CD4-positive, alpha-beta memory T cell (primary cell): ENCODE results near the gene VPS13D. TPM values are rescaled to one million over a fixed set of nuclear protein-coding genes. Genes with fewer than 3 reads are reported as not detected.
A peak's percentile ranks its signal among the peaks of the same experiment; 100 is the strongest.

Source experiments
- CTCF ChIA-PET: fragments of 350-600 bp; sonication (Branson Sonifier 250); formaldehyde crosslinking; loops from one replicate; lab custom pipeline; 2021; ENCODE audit warnings: inconsistent platforms; ENCODE audit not compliant: partially characterized antibody; lab: Charles Lee
- POLR2A ChIA-PET: fragments of 350-600 bp; sonication (Branson Sonifier 250); formaldehyde crosslinking; loops from one replicate; lab custom pipeline; 2021; ENCODE audit not compliant: partially characterized antibody; lab: Charles Lee
- DNase-seq, 5 donors: peaks; one replicate each; pipeline versions ENCODE4 v3.0.0 to v3.0.0-alpha.2; 2020 to 2022; ENCODE audit warnings: mixed read lengths in 1 of 5
- H3K27ac ChIP-seq: one replicate; pipeline ENCODE4 v1.7.0; 2013; ENCODE audit warnings: low read depth, low read length
- H3K27me3 ChIP-seq: 2 replicates; pipeline ENCODE4 v1.7.0; 2013; ENCODE audit warnings: mild to moderate bottlenecking, low read length, moderate library complexity; ENCODE audit not compliant: insufficient read depth
- H3K36me3 ChIP-seq: 2 replicates; pipeline ENCODE4 v1.7.0; 2013; ENCODE audit warnings: mild to moderate bottlenecking, low read length, moderate library complexity; ENCODE audit not compliant: insufficient read depth
- H3K4me1 ChIP-seq: 2 replicates; pipeline ENCODE4 v1.7.0; 2013; ENCODE audit warnings: mild to moderate bottlenecking, low read length, moderate library complexity; ENCODE audit not compliant: insufficient read depth
- H3K4me3 ChIP-seq, 2 donors: one replicate each; pipeline ENCODE4 v1.7.0; 2013; ENCODE audit warnings: low read length in 2 of 2, mild to moderate bottlenecking in 1 of 2
- H3K9me3 ChIP-seq, 2 donors: one replicate each; pipeline ENCODE4 v1.7.0; 2013; ENCODE audit warnings: low read length in 2 of 2, control low read depth in 1 of 2; ENCODE audit not compliant: control insufficient read depth in 1 of 2
- H3K27ac Mint-ChIP-seq, 7 donors: one replicate each; pipeline ENCODE4 v1.8.0; 2020 to 2021; ENCODE audit warnings: mixed read lengths in 7 of 7, mild to moderate bottlenecking in 6 of 7, inconsistent platforms in 3 of 7, moderate library complexity in 3 of 7
- H3K27me3 Mint-ChIP-seq, 2 donors: one replicate each; pipeline ENCODE4 v1.8.0; 2020 to 2021; ENCODE audit warnings: mixed read lengths in 2 of 2
- H3K36me3 Mint-ChIP-seq, 2 donors: one replicate each; pipeline ENCODE4 v1.8.0; 2020 to 2021; ENCODE audit warnings: mixed read lengths in 2 of 2, inconsistent platforms in 1 of 2, mild to moderate bottlenecking in 1 of 2
- H3K4me1 Mint-ChIP-seq, 4 donors: one replicate each; pipeline ENCODE4 v1.8.0; 2020 to 2021; ENCODE audit warnings: mixed read lengths in 4 of 4, mild to moderate bottlenecking in 1 of 4
- H3K4me3 Mint-ChIP-seq, 8 donors: one replicate each; pipeline ENCODE4 v1.8.0; 2020 to 2021; ENCODE audit warnings: mixed read lengths in 8 of 8, mild to moderate bottlenecking in 7 of 8, moderate library complexity in 6 of 8, inconsistent platforms in 3 of 8
- H3K9me3 Mint-ChIP-seq, 8 donors: one replicate each; pipeline ENCODE4 v1.8.0; 2020 to 2021; ENCODE audit warnings: mixed read lengths in 8 of 8, mild to moderate bottlenecking in 5 of 8, inconsistent platforms in 3 of 8, moderate library complexity in 1 of 8
- intact Hi-C: fragments of 100-400 bp; cut with micrococcal nuclease; formaldehyde crosslinking; loops from one replicate; pipeline ENCODE4 v1.15.1; 2023
- polyA plus RNA-seq, 2 donors: library from polyadenylated mRNA; unstranded; fragments of 300-500 nt; fragmentation: Illumina TruSeq; gene quantifications; one replicate each; pipeline ENCODE4 v1.2.3, GENCODE V29; 2021
- total RNA-seq, 2 experiments: library from RNA; stranded (reverse); gene quantifications; one replicate each; pipeline ENCODE4 v1.2.3, GENCODE V29; 2021

Gene VPS13D
- total and polyA plus RNA-seq, 4 experiments from 2014 or later, result 10.2 to 96.3 (median 52.5) TPM

DNA sequence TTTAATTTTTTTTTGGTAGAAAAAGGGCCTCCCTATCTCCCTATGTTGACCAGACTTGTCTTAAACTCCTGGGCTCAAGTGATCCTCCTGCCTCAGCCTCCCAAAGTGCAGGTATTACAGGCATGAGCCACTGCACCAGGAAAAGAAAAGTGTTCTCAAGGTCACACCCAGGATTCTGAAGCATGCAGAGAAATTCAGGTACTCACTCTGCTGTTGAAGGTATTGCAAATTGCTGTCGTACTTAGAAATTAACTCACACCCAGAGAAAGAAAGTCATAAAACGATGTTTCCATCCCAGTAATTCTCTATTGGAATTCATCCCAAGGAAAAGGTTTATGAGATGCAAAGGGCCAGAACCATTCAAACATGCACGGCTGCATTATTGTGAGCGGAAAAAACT is 314.5 kb downstream of the VPS13D start:
- no peak overlapping the region for H3K27ac Mint-ChIP-seq
- POLR2A ChIA-PET, result no interaction called here

DNA sequence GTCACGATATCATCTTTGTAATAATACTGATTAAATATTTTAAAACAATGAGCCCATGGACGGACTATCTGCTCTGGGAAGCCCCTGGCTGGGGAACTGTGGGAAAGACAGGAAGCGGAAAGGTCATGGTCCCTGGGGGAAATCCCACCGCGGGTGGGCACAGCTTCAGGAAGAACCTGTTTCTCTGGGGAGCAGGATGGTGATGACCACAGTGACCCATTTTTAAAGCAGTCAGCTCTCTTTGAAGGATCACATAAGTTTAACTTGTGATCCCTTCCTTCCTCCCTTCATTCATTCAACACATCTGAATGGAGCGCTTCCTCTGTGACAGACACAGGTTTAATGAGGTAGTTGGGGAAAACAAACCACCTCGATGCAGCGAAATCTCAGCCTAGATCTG is 315.2 kb downstream of the VPS13D start:
- Mint-ChIP-seq H3K4me3 (no peak overlapping the region), H3K9me3 (peaks cover 0 to 1% (median 0%) of the 10 kb centered on the region in 8 donors), H3K27me3 (peaks cover 0 to 3% of the 10 kb centered on the region in 2 donors), H3K36me3 (no peaks in the 10 kb centered on the region), H3K4me1 (no peaks in the 10 kb centered on the region), H3K27ac (no peak overlapping the region)
- no peaks in the 10 kb centered on the region for H3K36me3 ChIP-seq
- POLR2A ChIA-PET, result no interaction called here
- H3K4me3 ChIP-seq, result no peak overlapping the region
- DNase-seq, result no peak
- intact Hi-C loops, result no loop called here
- H3K27me3 ChIP-seq, result no peaks in the 10 kb centered on the region
- CTCF ChIA-PET, result no interaction called here
- no peaks in the 10 kb centered on the region for H3K4me1 ChIP-seq
- no peak overlapping the region for H3K27ac ChIP-seq
- no peaks in the 10 kb centered on the region for H3K9me3 ChIP-seq

More for the DNA sequence above, 314.5 kb downstream of the VPS13D start:
- no peak for DNase-seq
- H3K4me3 ChIP-seq, result no peak overlapping the region
- H3K4me3 Mint-ChIP-seq, result no peak overlapping the region
- H3K4me1 ChIP-seq, result no peaks in the 10 kb centered on the region
- no peaks in the 10 kb centered on the region for H3K27me3 ChIP-seq
- H3K9me3 ChIP-seq, result no peaks in the 10 kb centered on the region
- no peak overlapping the region for H3K27ac ChIP-seq
- CTCF ChIA-PET, result no interaction called here
- no peaks in the 10 kb centered on the region for H3K36me3 Mint-ChIP-seq
- H3K4me1 Mint-ChIP-seq, result no peaks in the 10 kb centered on the region
- peaks cover 0 to 1% (median 0%) of the 10 kb centered on the region in 8 donors for H3K9me3 Mint-ChIP-seq
- peaks cover 0 to 3% of the 10 kb centered on the region in 2 donors for H3K27me3 Mint-ChIP-seq
- intact Hi-C loops, result no loop called here
- H3K36me3 ChIP-seq, result no peaks in the 10 kb centered on the region

DNA sequence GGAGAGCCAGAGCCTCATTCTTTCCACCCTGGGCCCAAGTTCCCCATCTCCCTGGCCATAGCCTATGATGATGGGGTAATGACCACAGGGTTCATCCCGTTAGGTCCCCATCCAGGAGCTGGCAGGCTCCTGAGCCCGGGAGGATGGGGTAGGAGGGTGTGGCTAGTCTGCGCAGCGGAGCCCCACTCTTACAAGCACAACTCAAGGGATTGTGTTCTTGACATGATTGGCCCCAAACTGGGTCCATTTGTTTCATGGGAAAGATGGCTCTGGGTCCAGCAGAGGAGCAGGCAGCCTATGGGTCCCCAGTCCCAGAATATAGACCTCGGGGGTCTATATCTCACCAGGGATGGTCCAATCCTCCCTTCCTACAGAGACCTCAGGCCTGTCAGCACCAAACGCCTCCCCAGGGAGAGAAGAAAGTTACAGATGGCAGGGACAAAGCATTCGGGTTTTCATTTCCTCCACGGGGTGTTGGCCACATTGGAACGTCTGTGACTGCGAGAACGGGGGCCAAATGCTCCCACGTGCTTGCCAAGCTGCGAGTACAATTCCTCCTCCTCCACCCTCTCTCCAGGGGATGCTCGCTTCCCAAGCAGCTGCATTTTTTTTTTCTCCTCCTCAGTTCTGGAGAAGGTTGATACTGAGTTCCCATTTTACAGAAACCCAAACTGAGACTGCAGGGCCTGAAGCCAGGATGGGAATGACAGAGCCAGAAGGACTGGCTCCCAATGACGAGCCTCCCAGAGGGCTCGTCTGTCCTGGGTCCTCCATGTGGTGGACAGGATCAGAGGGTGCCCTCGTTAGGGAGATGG is 317.1 kb downstream of the VPS13D start:
- Histone ChIP-seq H3K4me1 (no peaks in the 10 kb centered on the region), H3K4me3 (no peak overlapping the region), H3K27me3 (no peaks in the 10 kb centered on the region), H3K9me3 (no peaks in the 10 kb centered on the region), H3K27ac (no peak overlapping the region), H3K36me3 (no peaks in the 10 kb centered on the region)
- POLR2A ChIA-PET, result no interaction called here
- DNase-seq, result no peak
- Mint-ChIP-seq H3K27me3 (peaks cover 0 to 3% of the 10 kb centered on the region in 2 donors), H3K9me3 (peaks cover 0 to 1% (median 0%) of the 10 kb centered on the region in 8 donors), H3K27ac (peak overlapping the region in 1 of 7 donors; percentile 19), H3K36me3 (no peaks in the 10 kb centered on the region), H3K4me3 (no peak overlapping the region), H3K4me1 (no peaks in the 10 kb centered on the region)
- CTCF ChIA-PET, result no interaction called here
- intact Hi-C loops, result no loop called here

- no peaks in the 10 kb centered on the region for H3K4me1 ChIP-seq
- H3K4me3 Mint-ChIP-seq, result peak overlapping the region in 1 of 8 donors; percentile 12
- H3K4me3 ChIP-seq, result no peak overlapping the region
- intact Hi-C loops, result no loop called here
- H3K27ac ChIP-seq, result no peak overlapping the region
- peak overlapping the region in 2 of 7 donors; percentile 13 to 37 for H3K27ac Mint-ChIP-seq
- H3K9me3 Mint-ChIP-seq, result peaks cover 0 to 2% (median 0%) of the 10 kb centered on the region in 8 donors
- no peaks in the 10 kb centered on the region for H3K27me3 ChIP-seq
- H3K36me3 ChIP-seq, result no peaks in the 10 kb centered on the region
- no peaks in the 10 kb centered on the region for H3K36me3 Mint-ChIP-seq
- H3K9me3 ChIP-seq, result no peaks in the 10 kb centered on the region
- no peaks in the 10 kb centered on the region for H3K4me1 Mint-ChIP-seq
- no peak for DNase-seq
- ChIA-PET CTCF (no interaction called here), POLR2A (no interaction called here)
- peaks cover 0 to 3% of the 10 kb centered on the region in 2 donors for H3K27me3 Mint-ChIP-seq
Measured at GRCh38 chr1:12547586-12548225, 317.9 kb downstream of the VPS13D start.

DNA sequence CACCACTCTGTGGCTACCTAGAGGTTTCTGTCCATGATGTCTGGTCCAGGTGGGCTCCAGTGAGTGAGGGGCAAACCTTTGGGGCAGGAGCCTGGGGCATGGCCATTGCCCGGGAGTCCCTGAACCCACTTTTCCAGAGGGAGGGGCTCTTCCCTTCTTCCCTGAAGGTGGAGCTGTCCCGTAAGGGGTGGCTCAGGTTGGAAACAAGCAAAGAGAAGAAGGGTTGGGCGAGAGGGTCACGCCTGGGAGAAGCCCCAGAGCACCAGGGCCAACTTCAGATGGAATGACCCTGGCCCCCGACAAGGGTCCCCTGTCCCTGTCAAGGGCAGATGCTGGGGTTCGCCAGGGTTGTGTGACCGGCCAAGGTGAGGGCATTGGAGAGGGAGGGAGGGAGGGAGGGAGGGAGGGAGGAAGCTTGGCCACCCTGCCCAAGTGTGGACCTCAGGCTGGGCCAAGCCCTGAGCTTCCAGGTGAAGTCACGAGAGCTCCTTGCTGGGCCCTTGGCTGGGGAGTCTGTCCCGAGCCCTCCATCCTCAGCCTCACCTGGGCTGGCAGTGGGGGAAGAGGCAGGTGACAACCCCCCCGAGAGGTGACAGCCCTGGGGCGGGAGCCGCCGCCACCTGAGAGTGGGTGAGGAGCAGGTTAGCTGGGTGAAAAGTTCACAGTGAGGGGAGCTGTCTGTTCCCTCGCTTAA is 318.6 kb downstream of the VPS13D start:
- no peaks in the 10 kb centered on the region for H3K36me3 Mint-ChIP-seq
- H3K27me3 Mint-ChIP-seq, result peaks cover 0 to 3% of the 10 kb centered on the region in 2 donors
- H3K9me3 ChIP-seq, result no peaks in the 10 kb centered on the region
- peaks cover 0 to 2% (median 0%) of the 10 kb centered on the region in 8 donors for H3K9me3 Mint-ChIP-seq
- no peaks in the 10 kb centered on the region for H3K4me1 ChIP-seq
- H3K4me3 ChIP-seq, result no peak overlapping the region
- no peaks in the 10 kb centered on the region for H3K36me3 ChIP-seq
- H3K4me3 Mint-ChIP-seq, result no peak overlapping the region
- no peaks in the 10 kb centered on the region for H3K27me3 ChIP-seq
- no peak for DNase-seq
- ChIA-PET POLR2A (no interaction called here), CTCF (no interaction called here)
- H3K27ac Mint-ChIP-seq, result no peak overlapping the region
- no peaks in the 10 kb centered on the region for H3K4me1 Mint-ChIP-seq
- no peak overlapping the region for H3K27ac ChIP-seq
- intact Hi-C loops, result no loop called here

DNA sequence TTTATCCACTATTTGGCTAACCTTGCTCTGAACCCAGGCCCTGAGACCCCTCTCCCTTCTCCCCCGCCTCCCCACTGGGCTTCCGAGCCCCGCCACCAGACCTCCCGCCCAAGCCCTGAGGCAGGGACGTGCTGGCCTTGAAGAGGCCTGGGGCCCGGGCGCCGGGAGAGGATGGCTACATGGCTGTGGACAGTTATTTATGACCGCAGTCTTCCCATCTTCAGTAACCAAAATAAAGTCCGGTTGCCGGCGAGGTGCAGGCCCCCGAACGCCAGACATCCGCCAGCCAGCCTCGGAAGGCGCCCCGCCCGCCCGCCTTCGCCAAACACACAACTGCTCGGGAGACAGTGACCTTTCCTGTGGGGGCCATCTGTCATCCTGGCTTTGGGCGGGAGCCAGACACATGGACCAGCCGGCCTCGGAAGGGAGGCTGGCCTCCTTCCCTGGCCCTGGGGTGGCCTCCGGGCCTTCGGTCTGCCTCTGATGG is 319.2 kb downstream of the VPS13D start:
- H3K27me3 ChIP-seq, result no peaks in the 10 kb centered on the region
- DNase-seq, result no peak
- H3K27ac ChIP-seq, result no peak overlapping the region
- H3K36me3 ChIP-seq, result no peaks in the 10 kb centered on the region
- POLR2A ChIA-PET, result no interaction called here
- Mint-ChIP-seq H3K4me1 (no peaks in the 10 kb centered on the region), H3K27me3 (peaks cover 0 to 1% of the 10 kb centered on the region in 2 donors), H3K27ac (no peak overlapping the region), H3K36me3 (no peaks in the 10 kb centered on the region), H3K4me3 (no peak overlapping the region), H3K9me3 (peaks cover 0 to 2% (median 0%) of the 10 kb centered on the region in 8 donors)
- no peaks in the 10 kb centered on the region for H3K9me3 ChIP-seq
- H3K4me1 ChIP-seq, result no peaks in the 10 kb centered on the region
- intact Hi-C loops, result no loop called here
- CTCF ChIA-PET, result no interaction called here
- H3K4me3 ChIP-seq, result no peak overlapping the region
